HCT116 (cell line): Measurements from ENCODE around the gene EVC.

Experiments
- EGR1 ChIP-seq: IDR thresholded peaks from 2 replicates; pipeline ENCODE4 v1.6.1; 2012; ENCODE audit warnings: low read depth
- POLR2A ChIP-seq: IDR thresholded peaks from 2 replicates; pipeline ENCODE4 v1.7.0; 2011; ENCODE audit warnings: borderline replicate concordance; ENCODE audit not compliant: insufficient read depth, insufficient read length; ENCODE audit errors: extremely low read depth
- ZFX ChIP-seq: fragments of 450-650 bp; IDR thresholded peaks from 2 replicates; pipeline ENCODE4 v1.6.1; 2017
- TF ChIP-seq, protein P1 (sequence below), 3 experiments: fragments of 200-600 bp in 1 of 3; sonication (generic) in 1 of 3; IDR thresholded peaks in 2 of 3; conservative IDR thresholded peaks in 1 of 3; 2 replicates each; pipeline ENCODE4 v1.5.1; 2012 to 2017; ENCODE audit warnings: low read depth in 2 of 3, low read length in 2 of 3, antibody characterized with exemption in 1 of 3, borderline replicate concordance in 1 of 3, control low read depth in 1 of 3, mild to moderate bottlenecking in 1 of 3, mixed read lengths in 1 of 3, mixed run types in 1 of 3, moderate library complexity in 1 of 3; ENCODE audit not compliant: insufficient read depth in 1 of 3
- TF ChIP-seq, protein P2 (sequence below): IDR thresholded peaks from 2 replicates; pipeline ENCODE4 v1.6.1; 2012
- TF ChIP-seq, protein P3 (sequence below): IDR thresholded peaks from 2 replicates; pipeline ENCODE4 v1.6.1; 2012; ENCODE audit warnings: low read depth

DNA sequence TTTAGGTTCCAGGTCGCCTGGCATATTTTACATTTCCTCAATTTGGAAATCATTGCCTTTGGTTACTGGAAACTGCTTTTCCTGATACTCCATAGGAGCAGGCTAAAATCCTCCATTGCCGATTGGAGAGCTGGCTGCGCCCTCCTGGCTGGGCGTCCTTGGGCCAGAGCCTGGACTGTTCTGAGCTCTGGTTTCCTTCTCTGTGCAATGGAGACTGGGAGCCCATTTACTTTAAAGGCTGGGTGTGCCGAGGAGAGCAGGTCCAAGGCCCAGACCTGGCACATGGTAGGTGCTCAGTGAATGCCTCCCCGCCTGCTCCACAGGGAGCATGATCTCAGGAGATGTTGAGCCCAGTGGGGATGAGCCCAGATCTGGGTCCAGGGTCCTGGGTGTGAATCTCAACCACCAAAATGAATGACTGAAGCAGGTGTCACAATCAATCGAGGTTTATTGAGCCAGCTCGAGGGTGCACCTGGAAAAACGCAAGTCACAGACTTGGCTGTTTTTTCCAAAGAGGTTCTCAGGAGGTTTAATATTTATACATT, 50.0 kb downstream of the EVC start:
- TF ChIP-seq EGR1: no peak
- no peak for TF ChIP-seq ZFX
- TF ChIP-seq, protein P1, sequence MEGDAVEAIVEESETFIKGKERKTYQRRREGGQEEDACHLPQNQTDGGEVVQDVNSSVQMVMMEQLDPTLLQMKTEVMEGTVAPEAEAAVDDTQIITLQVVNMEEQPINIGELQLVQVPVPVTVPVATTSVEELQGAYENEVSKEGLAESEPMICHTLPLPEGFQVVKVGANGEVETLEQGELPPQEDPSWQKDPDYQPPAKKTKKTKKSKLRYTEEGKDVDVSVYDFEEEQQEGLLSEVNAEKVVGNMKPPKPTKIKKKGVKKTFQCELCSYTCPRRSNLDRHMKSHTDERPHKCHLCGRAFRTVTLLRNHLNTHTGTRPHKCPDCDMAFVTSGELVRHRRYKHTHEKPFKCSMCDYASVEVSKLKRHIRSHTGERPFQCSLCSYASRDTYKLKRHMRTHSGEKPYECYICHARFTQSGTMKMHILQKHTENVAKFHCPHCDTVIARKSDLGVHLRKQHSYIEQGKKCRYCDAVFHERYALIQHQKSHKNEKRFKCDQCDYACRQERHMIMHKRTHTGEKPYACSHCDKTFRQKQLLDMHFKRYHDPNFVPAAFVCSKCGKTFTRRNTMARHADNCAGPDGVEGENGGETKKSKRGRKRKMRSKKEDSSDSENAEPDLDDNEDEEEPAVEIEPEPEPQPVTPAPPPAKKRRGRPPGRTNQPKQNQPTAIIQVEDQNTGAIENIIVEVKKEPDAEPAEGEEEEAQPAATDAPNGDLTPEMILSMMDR (IDR thresholded peaks at IDR 0.05 in 2 of 3, conservative IDR thresholded peaks at IDR 0.05 in 1 of 3; ENCODE audit: borderline replicate concordance in 1 of 3, insufficient read depth in 1 of 3, low read depth in 2 of 3, low read length in 2 of 3): no peak
- TF ChIP-seq POLR2A: no peak
- TF ChIP-seq, protein P2, sequence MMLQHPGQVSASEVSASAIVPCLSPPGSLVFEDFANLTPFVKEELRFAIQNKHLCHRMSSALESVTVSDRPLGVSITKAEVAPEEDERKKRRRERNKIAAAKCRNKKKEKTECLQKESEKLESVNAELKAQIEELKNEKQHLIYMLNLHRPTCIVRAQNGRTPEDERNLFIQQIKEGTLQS: no peak
- TF ChIP-seq, protein P3, sequence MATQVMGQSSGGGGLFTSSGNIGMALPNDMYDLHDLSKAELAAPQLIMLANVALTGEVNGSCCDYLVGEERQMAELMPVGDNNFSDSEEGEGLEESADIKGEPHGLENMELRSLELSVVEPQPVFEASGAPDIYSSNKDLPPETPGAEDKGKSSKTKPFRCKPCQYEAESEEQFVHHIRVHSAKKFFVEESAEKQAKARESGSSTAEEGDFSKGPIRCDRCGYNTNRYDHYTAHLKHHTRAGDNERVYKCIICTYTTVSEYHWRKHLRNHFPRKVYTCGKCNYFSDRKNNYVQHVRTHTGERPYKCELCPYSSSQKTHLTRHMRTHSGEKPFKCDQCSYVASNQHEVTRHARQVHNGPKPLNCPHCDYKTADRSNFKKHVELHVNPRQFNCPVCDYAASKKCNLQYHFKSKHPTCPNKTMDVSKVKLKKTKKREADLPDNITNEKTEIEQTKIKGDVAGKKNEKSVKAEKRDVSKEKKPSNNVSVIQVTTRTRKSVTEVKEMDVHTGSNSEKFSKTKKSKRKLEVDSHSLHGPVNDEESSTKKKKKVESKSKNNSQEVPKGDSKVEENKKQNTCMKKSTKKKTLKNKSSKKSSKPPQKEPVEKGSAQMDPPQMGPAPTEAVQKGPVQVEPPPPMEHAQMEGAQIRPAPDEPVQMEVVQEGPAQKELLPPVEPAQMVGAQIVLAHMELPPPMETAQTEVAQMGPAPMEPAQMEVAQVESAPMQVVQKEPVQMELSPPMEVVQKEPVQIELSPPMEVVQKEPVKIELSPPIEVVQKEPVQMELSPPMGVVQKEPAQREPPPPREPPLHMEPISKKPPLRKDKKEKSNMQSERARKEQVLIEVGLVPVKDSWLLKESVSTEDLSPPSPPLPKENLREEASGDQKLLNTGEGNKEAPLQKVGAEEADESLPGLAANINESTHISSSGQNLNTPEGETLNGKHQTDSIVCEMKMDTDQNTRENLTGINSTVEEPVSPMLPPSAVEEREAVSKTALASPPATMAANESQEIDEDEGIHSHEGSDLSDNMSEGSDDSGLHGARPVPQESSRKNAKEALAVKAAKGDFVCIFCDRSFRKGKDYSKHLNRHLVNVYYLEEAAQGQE: no peak
